ENCODE measurements around the gene FLT3LG.
A peak's percentile ranks its signal among the peaks of the same experiment; 100 is the strongest.
"Not testable (repeated sequence)": the region's sequence is repeated elsewhere in the genome, so short reads cannot be mapped to it uniquely, and the experiment has no call there.

Gene FLT3LG

GRCh38 chr19:49441210-49441959, 32.6 kb upstream of the FLT3LG start, which contains the start of gene SLC17A7:
SLC17A7 (minus strand) TSS chr19:49441527; CDS start chr19:49441379, 148 bp downstream.
- DNase-seq (ENCODE audit: low read depth), result no peak

- DNase-seq (ENCODE audit: low read depth), result no peak
These were observed 32.1 kb upstream of the FLT3LG start for GRCh38 chr19:49441960-49442350.

- DNase-seq (ENCODE audit: low read depth), result no peak
These were observed 31.7 kb upstream of the FLT3LG start for GRCh38 chr19:49442354-49442753.

GRCh38 chr19:49442771-49443365, 31.1 kb upstream of the FLT3LG start:
- DNase-seq (ENCODE audit: low read depth), result no peak

- peak; percentile 87 for DNase-seq (ENCODE audit: low read depth)
These were observed 30.5 kb upstream of the FLT3LG start for GRCh38 chr19:49443366-49444099.

GRCh38 chr19:49444100-49444700, 29.8 kb upstream of the FLT3LG start:
- DNase-seq (ENCODE audit: low read depth), result not testable (repeated sequence)

- DNase-seq (ENCODE audit: low read depth), result no peak
These were observed 28.0 kb upstream of the FLT3LG start for GRCh38 chr19:49445997-49446396.

- no peak for DNase-seq (ENCODE audit: low read depth)
These were observed 26.3 kb upstream of the FLT3LG start for GRCh38 chr19:49447485-49448431.

- DNase-seq (ENCODE audit: low read depth), result no peak
These were observed 25.6 kb upstream of the FLT3LG start for GRCh38 chr19:49448432-49448786.

GRCh38 chr19:49450405-49450804, 23.6 kb upstream of the FLT3LG start:
- DNase-seq (ENCODE audit: low read depth), result no peak

GRCh38 chr19:49451430-49452181, 22.4 kb upstream of the FLT3LG start, which contains the start of gene PIH1D1:
PIH1D1 (minus strand) TSS chr19:49451814; CDS start chr19:49451574, 240 bp downstream.
- peak; percentile 91 for DNase-seq (ENCODE audit: low read depth)

- peak; percentile 96 for DNase-seq (ENCODE audit: low read depth)
These were observed 20.8 kb upstream of the FLT3LG start, which contains the start of gene ALDH16A1 for GRCh38 chr19:49453013-49453756. ALDH16A1 (plus strand) TSS chr19:49453225; CDS start chr19:49453332, 107 bp downstream.

- DNase-seq (ENCODE audit: low read depth), result no peak
These were observed 20.2 kb upstream of the FLT3LG start for GRCh38 chr19:49453757-49454240.

GRCh38 chr19:49455773-49456172, 18.2 kb upstream of the FLT3LG start:
- no peak for DNase-seq (ENCODE audit: low read depth)

GRCh38 chr19:49456326-49456725, 17.7 kb upstream of the FLT3LG start:
- no peak for DNase-seq (ENCODE audit: low read depth)

GRCh38 chr19:49458567-49458903, 15.5 kb upstream of the FLT3LG start:
- no peak for DNase-seq (ENCODE audit: low read depth)

- no peak for DNase-seq (ENCODE audit: low read depth)
These were observed 14.6 kb upstream of the FLT3LG start for GRCh38 chr19:49459388-49459787.

- DNase-seq (ENCODE audit: low read depth), result not testable (repeated sequence)
These were observed 12.9 kb upstream of the FLT3LG start for GRCh38 chr19:49461130-49461529.

- no peak for DNase-seq (ENCODE audit: low read depth)
These were observed 12.4 kb upstream of the FLT3LG start for GRCh38 chr19:49461656-49462055.

- no peak for DNase-seq (ENCODE audit: low read depth)
These were observed 11.5 kb upstream of the FLT3LG start for GRCh38 chr19:49462492-49462891.
